K562 (cell line): ENCODE data around the gene DCN. TPM values are rescaled to one million over a fixed set of nuclear protein-coding genes. Genes with fewer than 3 reads are reported as not detected.

Experiments used
- ATAC-seq: fragments of 200-7000 bp; cut with Tn5 transposase; 3 replicates; pipeline ENCODE4 v1.9.1; 2020; ENCODE audit warnings: moderate library complexity
- BruUV-seq: library from RNA; stranded (reverse); fragments of 400-500 nt; replicated peaks from 2 replicates; lab custom pipeline; 2021; lab: Mats Ljungman, UMichigan
- CTCF ChIA-PET: fragments of 300-600 bp; formaldehyde crosslinking; extraction: SDS; loops from one replicate; lab custom pipeline; 2021; ENCODE audit warnings: low intra/inter-chr PET ratio; lab: Yijun Ruan, JAX
- POLR2A ChIA-PET: fragments of 300-600, 350-650 bp; sonication (Branson Sonifier 250); formaldehyde crosslinking; extraction: SDS; loops from one replicate; lab custom pipeline; 2021; ENCODE audit warnings: antibody characterized with exemption, inconsistent platforms; lab: Yijun Ruan, JAX
- DNase-seq, 4 experiments: peaks; one replicate each; pipeline versions ENCODE4 v3.0.0 to v3.0.0-alpha.2; 2011 to 2018; ENCODE audit warnings: low spot score in 3 of 4, mixed read lengths in 3 of 4; ENCODE audit errors: extremely low read depth in 1 of 4
- FAIRE-seq: peaks from 2 replicates; lab custom pipeline; 2011; peaks lifted over from hg19 to GRCh38; lab: Jason Lieb, UNC
- H2AFZ ChIP-seq: 2 replicates; pipeline ENCODE4 v1.6.0; 2011; ENCODE audit warnings: low read depth, low read length, control low read depth, inconsistent platforms
- H3K27ac ChIP-seq: fragments of 200-600 bp; 3 replicates; pipeline ENCODE4 v1.8.0; 2011; ENCODE audit warnings: low read depth, mild to moderate bottlenecking, control low read depth, inconsistent platforms, low read length, moderate library complexity, mixed read lengths; ENCODE audit errors: extremely low read depth
- H3K27me3 ChIP-seq, 2 experiments: fragments of 300-600 bp in 1 of 2; 2 replicates in 1 of 2; 3 replicates in 1 of 2; pipeline versions ENCODE4 v1.6.0 to v1.8.0; 2011; ENCODE audit warnings: inconsistent platforms in 2 of 2, low read length in 2 of 2, mild to moderate bottlenecking in 1 of 2, mixed read lengths in 1 of 2, moderate library complexity in 1 of 2; ENCODE audit not compliant: control insufficient read depth in 2 of 2, insufficient read depth in 2 of 2
- H3K36me3 ChIP-seq: fragments of 300-600 bp; 3 replicates; pipeline ENCODE4 v1.8.0; 2011; ENCODE audit warnings: mild to moderate bottlenecking, low read length, inconsistent platforms; ENCODE audit not compliant: control insufficient read depth, insufficient read depth
- H3K4me1 ChIP-seq, 2 experiments: fragments of 200-600 bp in 1 of 2; replicated peaks in 1 of 2; 2 replicates in 1 of 2; 3 replicates in 1 of 2; pipeline versions ENCODE4 v1.5.1 to v1.8.0; 2011; ENCODE audit warnings: inconsistent platforms in 2 of 2, low read length in 2 of 2, mild to moderate bottlenecking in 1 of 2, mixed read lengths in 1 of 2, moderate library complexity in 1 of 2; ENCODE audit not compliant: control insufficient read depth in 2 of 2, insufficient read depth in 2 of 2
- H3K4me2 ChIP-seq: 2 replicates; pipeline ENCODE4 v1.6.1; 2011; ENCODE audit warnings: low read length, control low read depth, inconsistent platforms, mixed read lengths; ENCODE audit not compliant: insufficient read depth
- H3K4me3 ChIP-seq: fragments of 200-600 bp; sonication (generic), shearing (Covaris generic); 2 replicates; pipeline ENCODE4 v1.5.1; 2016; ENCODE audit warnings: control low read depth, inconsistent platforms
- H3K79me2 ChIP-seq: fragments of 200-600 bp; 3 replicates; pipeline ENCODE4 v1.8.0; 2011; ENCODE audit warnings: low read length, inconsistent platforms; ENCODE audit not compliant: control insufficient read depth, insufficient read depth
- H3K9ac ChIP-seq, 2 experiments: 2 replicates each; pipeline versions ENCODE4 v1.6.0 to v1.6.1; 2011; ENCODE audit warnings: low read depth in 2 of 2, low read length in 2 of 2, control low read depth in 1 of 2, inconsistent platforms in 1 of 2, mild to moderate bottlenecking in 1 of 2, mixed read lengths in 1 of 2; ENCODE audit not compliant: insufficient read depth in 1 of 2
- H3K9me1 ChIP-seq: one replicate; pipeline ENCODE4 v1.6.0; 2011; ENCODE audit warnings: inconsistent platforms, mild to moderate bottlenecking, low read length, moderate library complexity; ENCODE audit not compliant: control insufficient read depth, insufficient read depth
- H3K9me3 ChIP-seq: replicated peaks from 2 replicates; pipeline ENCODE4 v1.5.1; 2011; ENCODE audit warnings: low read depth, low read length, inconsistent platforms; ENCODE audit not compliant: control insufficient read depth, insufficient read depth
- H4K20me1 ChIP-seq: replicated peaks from 2 replicates; pipeline ENCODE4 v1.6.1; 2011; ENCODE audit warnings: low read length, inconsistent platforms, mixed read lengths; ENCODE audit not compliant: control insufficient read depth, insufficient read depth
- CCNT2 ChIP-seq: IDR thresholded peaks from 2 replicates; pipeline ENCODE4 v1.6.1; 2011; ENCODE audit warnings: borderline replicate concordance, low read depth, mild to moderate bottlenecking, moderate library complexity, mixed read lengths, low read length; ENCODE audit not compliant: insufficient read length; ENCODE audit errors: extremely low read depth
- CHD4 ChIP-seq: fragments of 200-600 bp; sonication (generic); IDR thresholded peaks from 3 replicates; pipeline ENCODE4 v1.6.1; 2012; ENCODE audit warnings: low read depth, mild to moderate bottlenecking, mixed read lengths, low read length, inconsistent platforms; ENCODE audit not compliant: insufficient read depth, insufficient replicate concordance, poor library complexity, severe bottlenecking
- HNRNPK ChIP-seq: fragments of 200-400 bp; formaldehyde crosslinking; IDR thresholded peaks from one replicate; pipeline ENCODE4 v1.6.1; 2018; ENCODE audit warnings: mild to moderate bottlenecking, low read depth, low read length; ENCODE audit not compliant: poor library complexity, severe bottlenecking
- HNRNPLL ChIP-seq: fragments of 200-400 bp; formaldehyde crosslinking; IDR thresholded peaks from 2 replicates; pipeline ENCODE4 v1.6.1; 2017; ENCODE audit warnings: low read length, low read depth, mild to moderate bottlenecking; ENCODE audit not compliant: poor library complexity, severe bottlenecking
- NBN ChIP-seq: fragments of 450-650 bp; IDR thresholded peaks from 2 replicates; pipeline ENCODE4 v1.6.1; 2016; ENCODE audit warnings: low read depth, mild to moderate bottlenecking
- NFE2 ChIP-seq: IDR thresholded peaks from 2 replicates; pipeline ENCODE4 v1.6.1; 2014; ENCODE audit warnings: antibody characterized with exemption, low read depth
- ZNF197 ChIP-seq: fragments of 200-800 bp; sonication (Bioruptor generic); IDR thresholded peaks from 2 replicates; pipeline ENCODE4 v1.6.1; 2016; ENCODE audit warnings: low read depth, missing genetic modification characterization, missing compliant biosample characterization
- WGBS: fragments of 100-300 bp; shearing (Covaris generic); methylation state at CpG from one replicate; pipeline ENCODE4 v1.1.6; 2016; ENCODE audit warnings: low coverage, mixed read lengths; ENCODE audit not compliant: insufficient coverage; ENCODE audit errors: missing lambda C conversion rate; 5-methylcytosine and 5-hydroxymethylcytosine counted together
- in situ Hi-C: fragments of 300-500 bp; cut with MboI; formaldehyde crosslinking; loops from 4 replicates; pipeline ENCODE4 v1.15.0; 2018; ENCODE audit warnings: inconsistent platforms, mixed read lengths
- intact Hi-C: fragments of 100-400 bp; cut with micrococcal nuclease; formaldehyde crosslinking; loops from 2 replicates; pipeline ENCODE4 v1.14.2; 2022
- polyA plus RNA-seq, 8 experiments: library from polyadenylated mRNA; depleted of rRNA in 4 of 8; stranded (reverse) in 5 of 8; unstranded in 3 of 8; fragments of >200 nt; fragmentation: Nextera tagmentation in 2 of 8; fragmentation: Illumina TruSeq in 1 of 8; extraction: Ambion mirVana in 2 of 8; extraction: Trizol in 1 of 8; gene quantifications; 2 replicates each; pipeline versions ENCODE4 v1.2.1 to v1.2.3, GENCODE V29; 2011 to 2014; ENCODE audit warnings: inconsistent platforms in 1 of 8, missing spikeins in 1 of 8
- total RNA-seq, 7 experiments: library from RNA; depleted of rRNA in 6 of 7; stranded (reverse); fragments of >200 nt in 6 of 7; fragmentation: Illumina TruSeq in 2 of 7; extraction: Trizol in 2 of 7; gene quantifications; 2 replicates each; pipeline versions ENCODE4 v1.2.1 to v1.2.3, GENCODE V29; 2011 to 2021; ENCODE audit warnings: low replicate concordance in 1 of 7
- TF ChIP-seq, protein P1 (sequence below): fragments of 450-650 bp; IDR thresholded peaks from 2 replicates; pipeline ENCODE4 v1.6.1; 2016

The DCN gene
- total and polyA plus RNA-seq, 9 of the 15 experiments (the other 6 are each of a cell fraction or from before 2014, with no cell fraction given): 0.08 to 2.4 (median 0.31) TPM; not detected in 1

DNA sequence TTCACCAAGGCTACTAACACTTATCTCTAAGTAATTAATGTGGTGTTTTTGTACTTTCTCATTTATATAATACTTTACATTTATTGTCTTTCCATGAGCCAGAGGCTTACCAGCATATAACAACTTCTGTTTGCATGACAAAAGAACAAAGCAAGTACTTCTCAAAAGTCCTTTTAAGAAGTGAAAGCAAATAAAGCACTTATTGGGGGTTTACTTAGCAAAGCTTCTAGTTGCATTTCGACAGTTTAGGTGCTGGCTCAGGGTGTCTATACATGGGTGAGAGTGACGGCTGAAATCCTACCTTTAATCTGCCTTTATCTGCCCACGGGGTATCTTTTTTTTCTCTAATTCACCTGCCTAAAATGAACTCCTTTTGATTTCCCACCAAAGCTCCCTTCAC is 21.0 kb upstream of the DCN start:
- BruUV-seq: no TSS peak
- ChIA-PET POLR2A (no interaction called here), CTCF (no interaction called here)
- H3K79me2 ChIP-seq: no peaks in the 10 kb centered on the region
- H3K9ac ChIP-seq: no peak overlapping the region
- DNase-seq (no peak), ATAC-seq (no peak)
- no peak overlapping the region for H3K27ac ChIP-seq
- no peaks in the 10 kb centered on the region for H3K9me3 ChIP-seq
- H2AFZ ChIP-seq: no peak overlapping the region
- H3K4me1 ChIP-seq: no peaks in the 10 kb centered on the region
- no peak overlapping the region for H3K4me2 ChIP-seq
- no peaks in the 10 kb centered on the region for H3K27me3 ChIP-seq
- H3K36me3 ChIP-seq: no peaks in the 10 kb centered on the region
- no peaks in the 10 kb centered on the region for H3K9me1 ChIP-seq
- intact Hi-C loops: no loop called here
- WGBS: 0% methylated on average over 3 of the region's 3 CpGs
- H3K4me3 ChIP-seq: no peak overlapping the region
- TF ChIP-seq ZNF197 (no peak), NFE2 (no peak), CCNT2 (no peak), CHD4 (no peak), NBN (no peak), HNRNPK (no peak), HNRNPLL (no peak)
- TF ChIP-seq, protein P1, sequence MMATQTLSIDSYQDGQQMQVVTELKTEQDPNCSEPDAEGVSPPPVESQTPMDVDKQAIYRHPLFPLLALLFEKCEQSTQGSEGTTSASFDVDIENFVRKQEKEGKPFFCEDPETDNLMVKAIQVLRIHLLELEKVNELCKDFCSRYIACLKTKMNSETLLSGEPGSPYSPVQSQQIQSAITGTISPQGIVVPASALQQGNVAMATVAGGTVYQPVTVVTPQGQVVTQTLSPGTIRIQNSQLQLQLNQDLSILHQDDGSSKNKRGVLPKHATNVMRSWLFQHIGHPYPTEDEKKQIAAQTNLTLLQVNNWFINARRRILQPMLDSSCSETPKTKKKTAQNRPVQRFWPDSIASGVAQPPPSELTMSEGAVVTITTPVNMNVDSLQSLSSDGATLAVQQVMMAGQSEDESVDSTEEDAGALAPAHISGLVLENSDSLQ: no peak
- TF ChIP-seq, all 486 proteins: peak for 0
- no peak for FAIRE-seq
- no peaks in the 10 kb centered on the region for H4K20me1 ChIP-seq
- in situ Hi-C loops: no loop called here
